T follicular helper cell (primary cell): ENCODE data around the gene SLC6A11.

ENCODE experiments used
- DNase-seq: peaks from one replicate; pipeline ENCODE4 v3.0.0-alpha.2; 2020; ENCODE audit warnings: low read depth

Gene SLC6A11

GRCh38 chr3:10841100-10841499, 25.1 kb downstream of the SLC6A11 start:
- DNase-seq = no peak

DNA sequence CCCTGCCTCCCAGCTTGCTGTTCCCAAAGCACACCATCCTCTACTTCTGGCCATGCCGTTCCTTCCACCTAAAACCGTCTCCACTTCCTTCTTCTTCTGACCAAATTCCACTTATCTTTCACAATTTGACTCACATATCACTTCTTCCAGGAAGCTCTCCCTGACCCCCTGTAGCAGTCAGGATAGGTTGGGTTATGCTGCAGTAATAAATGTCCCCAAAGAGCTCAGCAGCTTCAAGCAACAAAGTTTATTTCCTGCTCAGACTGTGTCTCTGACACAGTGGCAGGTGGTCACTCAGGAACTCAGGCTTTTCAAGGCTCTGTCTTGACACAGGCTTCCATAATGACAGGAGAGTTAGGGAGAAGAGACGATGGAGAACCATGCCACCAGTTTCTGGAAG, 27.4 kb downstream of the SLC6A11 start:
- DNase-seq = no peak

GRCh38 chr3:10845001-10845761, 29.2 kb downstream of the SLC6A11 start:
- DNase-seq = no peak

- DNase-seq = no peak
Measured at GRCh38 chr3:10845839-10846656, 30.0 kb downstream of the SLC6A11 start.

GRCh38 chr3:10846657-10846975, 30.6 kb downstream of the SLC6A11 start:
- DNase-seq = no peak

DNA sequence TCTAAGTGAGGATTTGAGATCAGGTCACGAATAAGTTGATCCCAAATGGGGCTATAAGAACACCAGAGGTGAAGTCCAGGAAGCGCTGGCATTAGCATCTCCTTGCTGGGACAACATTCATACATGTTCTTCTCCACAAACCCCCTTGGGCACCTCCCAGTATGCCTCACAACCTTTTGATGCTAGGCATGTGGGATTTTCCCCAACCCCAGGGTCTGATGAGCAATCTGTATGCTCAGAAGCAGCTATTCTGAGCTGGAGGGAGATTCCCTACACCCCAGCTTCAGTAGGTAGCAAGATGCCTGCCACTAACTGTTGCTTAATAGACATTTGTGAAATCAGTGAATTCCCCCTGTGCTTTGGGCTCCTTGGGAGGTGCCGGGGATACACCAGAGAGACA, 32.2 kb downstream of the SLC6A11 start:
- no peak for DNase-seq

DNA sequence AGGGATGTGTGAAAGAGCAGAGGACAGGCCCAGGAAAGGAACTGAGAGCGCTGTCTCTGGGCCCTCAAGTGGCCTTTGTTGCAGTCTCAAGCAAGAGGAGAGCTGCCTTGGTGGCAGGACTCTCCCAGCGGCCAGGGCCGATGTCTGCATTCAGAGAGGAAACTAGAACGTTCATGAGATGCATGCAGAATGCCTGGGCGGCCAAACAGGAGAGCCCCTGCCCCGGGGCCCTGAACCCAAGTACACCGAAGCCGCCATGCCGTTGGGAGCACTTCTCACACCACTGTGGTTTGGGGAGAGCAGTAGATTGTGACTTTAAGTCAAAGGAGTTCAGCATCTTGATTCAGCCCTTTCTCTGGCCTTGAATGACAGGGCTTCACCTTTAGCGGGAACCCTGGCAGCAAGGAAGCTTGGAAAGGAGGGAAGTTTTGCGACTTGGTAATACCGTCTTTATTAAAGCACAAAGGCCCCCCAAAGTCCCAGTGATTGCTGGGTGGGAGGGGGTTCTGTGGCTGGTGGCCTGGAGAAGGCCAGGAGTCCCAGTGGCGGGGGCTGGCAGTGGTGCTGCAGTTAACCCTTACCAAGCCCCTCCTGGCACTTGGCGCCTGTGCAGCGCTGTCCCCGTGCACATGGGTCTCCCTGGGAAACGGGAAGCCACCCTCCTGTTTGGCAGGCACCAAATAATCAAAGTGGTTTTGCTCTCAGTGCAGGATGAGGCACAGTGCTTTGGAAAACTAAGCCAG, 36.2 kb downstream of the SLC6A11 start:
- no peak for DNase-seq

DNA sequence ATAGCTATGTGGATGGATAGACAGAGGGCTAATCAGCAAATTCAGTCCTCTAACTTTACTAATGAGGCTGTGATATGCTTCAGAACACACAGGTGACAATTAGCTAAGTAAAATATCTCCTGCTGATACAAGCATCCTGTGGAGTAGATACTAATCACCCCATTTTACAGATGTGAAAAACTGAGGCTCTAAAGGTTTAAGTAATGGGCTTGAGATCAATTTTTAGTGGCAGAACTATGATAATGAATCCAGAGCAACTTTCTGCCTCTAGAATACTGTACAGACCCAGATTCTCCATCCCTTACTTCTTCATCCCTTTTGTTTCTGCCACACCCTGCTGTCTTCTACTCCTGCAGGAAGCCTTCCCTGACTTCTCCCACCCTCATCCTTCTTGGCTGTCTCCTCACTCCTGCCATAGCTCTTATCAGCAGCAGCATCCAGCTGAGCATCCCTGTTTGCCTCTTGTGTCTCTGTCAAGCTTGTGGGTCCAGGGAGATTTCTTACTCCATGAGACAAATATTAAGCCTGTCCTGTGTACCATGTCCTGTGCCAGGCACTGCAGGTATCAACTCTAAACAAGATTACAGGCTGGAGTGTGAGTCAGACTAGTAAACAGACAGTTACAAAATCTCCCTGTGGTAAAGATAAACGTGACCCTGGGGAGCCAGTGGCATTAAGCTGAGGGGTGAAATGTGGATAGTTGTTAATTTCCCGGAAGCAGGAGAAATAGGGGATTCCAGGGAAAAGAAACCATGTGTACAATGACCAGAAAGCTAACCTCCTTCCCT, 39.2 kb downstream of the SLC6A11 start:
- no peak for DNase-seq

DNA sequence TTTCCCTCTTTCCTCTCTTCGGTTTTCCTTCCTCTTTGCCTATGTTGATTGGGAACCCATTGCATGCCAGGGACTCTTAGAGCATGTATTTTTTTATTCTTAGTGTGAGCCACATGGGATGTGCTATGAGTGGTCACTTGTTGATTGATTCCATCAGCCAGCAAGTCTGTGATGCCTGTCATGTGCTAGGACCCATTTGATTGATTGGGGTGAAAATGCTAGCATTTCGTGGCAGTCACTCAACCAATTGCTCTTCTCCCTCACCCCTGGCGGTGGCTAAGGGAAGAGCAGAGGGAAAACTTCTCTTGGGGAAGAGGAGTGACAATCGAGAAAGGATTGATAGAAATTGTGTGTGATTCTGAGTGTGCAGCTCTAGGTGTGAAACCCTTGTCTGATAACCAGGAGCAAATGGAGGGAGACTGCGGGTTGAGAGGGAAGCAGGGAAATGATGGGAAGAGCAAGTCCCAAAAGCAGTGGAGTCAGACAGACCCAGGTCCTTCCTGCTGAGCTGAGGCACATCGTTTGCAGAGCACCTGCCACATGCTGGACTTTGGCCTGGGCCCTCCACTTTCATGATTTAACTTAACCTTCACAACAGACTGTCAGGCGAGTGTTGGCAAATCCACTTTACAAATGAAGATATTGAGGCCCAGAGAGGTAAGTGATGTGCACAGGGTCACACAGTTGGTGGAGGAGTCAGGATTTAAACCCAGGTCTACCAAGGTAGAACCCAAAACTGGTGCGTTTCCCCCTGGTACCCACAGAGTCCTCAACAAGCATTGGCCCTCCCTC, 40.0 kb downstream of the SLC6A11 start:
- no peak for DNase-seq

DNA sequence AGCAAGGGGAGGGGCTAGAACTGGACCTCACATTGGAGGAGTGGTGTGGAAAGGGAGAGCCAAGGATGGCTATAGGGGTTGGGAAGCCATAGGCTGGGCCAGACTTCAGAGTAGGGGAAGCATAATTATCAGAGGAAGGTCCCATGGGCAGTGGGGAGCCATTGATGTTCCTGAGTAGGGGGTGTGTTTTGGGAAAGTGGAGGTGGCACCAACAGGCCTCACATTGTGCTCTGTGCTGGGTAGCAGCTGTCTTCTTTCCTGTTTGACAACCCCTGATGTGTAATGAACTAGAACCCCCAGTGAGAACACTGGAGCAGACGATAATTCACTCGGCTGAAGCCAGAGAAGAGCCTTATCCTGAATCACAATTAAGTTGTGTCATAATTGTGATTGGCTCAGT, 41.2 kb downstream of the SLC6A11 start:
- DNase-seq = no peak

- no peak for DNase-seq
Measured at GRCh38 chr3:10858091-10858490, 42.1 kb downstream of the SLC6A11 start.

DNA sequence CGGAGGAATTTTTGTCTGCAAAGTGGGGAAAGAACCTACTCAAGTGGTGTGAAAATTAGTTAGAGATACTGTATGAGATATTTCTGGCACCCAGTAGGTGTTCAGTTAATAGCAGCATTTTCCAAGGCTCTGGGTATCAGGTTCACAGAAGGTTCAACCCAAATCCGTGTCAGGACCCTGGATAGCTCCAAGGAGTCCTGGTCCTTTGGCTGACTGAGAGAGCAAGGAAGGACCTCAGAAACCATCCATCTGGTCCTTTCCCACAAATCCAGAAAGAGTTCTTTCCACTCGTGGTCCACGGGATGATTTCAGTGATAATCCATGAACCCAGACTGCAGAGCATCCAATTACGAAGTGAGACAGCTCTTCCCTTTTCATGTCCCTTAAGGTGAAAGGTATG, 51.4 kb downstream of the SLC6A11 start:
- no peak for DNase-seq

DNA sequence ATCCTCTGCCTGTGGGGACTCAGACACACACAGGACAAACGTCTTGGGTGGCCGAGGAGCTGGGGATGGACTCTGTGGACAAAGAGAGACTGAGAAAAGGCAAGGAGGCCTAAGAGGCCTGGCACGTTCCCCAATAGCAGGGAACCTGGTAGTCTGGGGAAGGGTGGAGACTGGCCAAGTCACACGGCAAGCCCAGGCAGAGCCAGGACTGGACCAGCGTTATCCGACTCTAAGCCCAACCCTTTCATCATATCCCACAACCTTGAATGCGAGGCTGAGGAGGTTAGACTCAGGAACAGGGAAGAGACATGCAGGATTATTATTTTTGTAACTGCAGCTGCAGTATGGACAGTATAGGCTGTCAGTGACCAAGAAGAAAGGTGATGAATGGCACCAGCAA, 53.4 kb downstream of the SLC6A11 start:
- DNase-seq = no peak

DNA sequence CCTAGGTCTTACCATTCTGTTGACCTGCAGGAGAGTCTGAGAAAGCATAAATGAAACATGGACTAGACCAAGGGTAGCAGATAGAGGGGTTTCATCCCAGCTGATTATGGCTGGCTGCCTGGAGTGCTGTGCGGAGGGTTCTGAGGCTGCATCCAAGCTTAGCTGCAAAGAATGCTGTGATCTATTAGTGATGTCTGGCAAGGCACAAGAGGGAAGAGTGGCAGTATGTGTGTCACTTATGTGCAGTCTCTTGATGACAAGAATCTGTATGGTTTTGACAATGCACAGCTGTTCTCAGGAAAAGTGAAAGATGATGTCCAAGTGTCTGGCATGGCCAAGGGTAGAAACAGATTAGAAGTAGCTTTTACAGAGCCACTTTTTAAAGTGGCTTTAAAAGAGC, 54.3 kb downstream of the SLC6A11 start:
- DNase-seq = no peak

DNA sequence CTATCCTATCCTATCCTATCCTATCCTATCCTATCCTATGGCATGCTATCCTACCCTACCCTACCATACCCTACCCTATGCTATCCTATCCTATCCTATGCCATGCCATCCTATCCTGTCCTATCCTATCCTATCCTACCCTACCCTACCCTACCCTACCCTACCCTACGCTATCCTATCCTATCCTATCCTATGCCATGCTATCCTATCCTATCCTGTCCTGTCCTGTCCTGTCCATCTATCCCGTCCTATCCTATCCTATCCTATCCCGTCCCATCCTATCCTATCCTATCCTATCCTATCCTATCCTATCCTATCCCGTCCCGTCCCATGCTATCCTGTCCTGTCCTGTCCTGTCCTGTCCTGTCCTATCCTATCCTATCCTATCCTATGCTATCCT, 57.4 kb downstream of the SLC6A11 start:
- DNase-seq = no peak

DNA sequence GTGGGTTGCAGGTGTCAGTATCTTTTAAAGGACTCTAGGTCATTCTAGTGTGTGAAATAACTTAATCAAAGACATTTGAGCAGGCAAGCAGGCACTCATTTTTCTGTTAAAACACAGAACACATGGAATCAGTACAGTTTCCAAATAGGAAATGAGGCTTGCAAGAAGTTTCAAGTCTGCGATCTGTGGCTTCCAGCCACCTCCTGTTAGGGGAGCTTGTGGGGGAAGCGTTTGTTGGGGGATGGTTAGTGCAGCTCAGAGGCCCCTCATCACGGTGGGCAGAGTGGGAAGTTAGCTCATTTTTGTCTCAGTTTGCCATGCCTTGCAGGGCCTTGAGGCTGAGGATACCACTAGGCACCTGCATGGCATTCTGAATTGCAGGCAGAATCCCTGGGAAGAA, 59.9 kb downstream of the SLC6A11 start:
- DNase-seq = no peak

GRCh38 chr3:10876661-10877060, 60.6 kb downstream of the SLC6A11 start:
- no peak for DNase-seq

DNA sequence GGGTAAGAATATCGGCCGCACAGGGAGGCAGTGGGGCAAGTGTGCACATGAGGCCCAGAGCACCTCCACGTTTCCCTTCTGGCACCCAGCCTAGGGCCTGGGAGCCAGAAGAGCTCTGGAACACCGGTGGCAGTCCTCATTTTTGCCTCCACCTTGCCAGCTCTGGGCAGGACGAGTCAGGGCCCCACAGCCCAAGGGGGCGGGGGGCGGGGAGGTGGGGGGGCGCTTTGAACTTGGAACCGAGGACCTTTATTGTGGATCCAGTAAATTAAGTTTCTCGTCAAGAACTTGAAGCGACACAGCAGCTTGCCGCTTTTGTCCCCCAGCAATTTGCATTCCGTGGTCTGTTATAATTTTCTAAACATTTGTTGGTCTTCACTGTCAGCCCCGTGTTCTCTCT, 66.8 kb downstream of the SLC6A11 start:
- no peak for DNase-seq

- no peak for DNase-seq
Measured at GRCh38 chr3:10883478-10884234, 67.6 kb downstream of the SLC6A11 start.

- DNase-seq = no peak
Measured at GRCh38 chr3:10887015-10887414, 71.0 kb downstream of the SLC6A11 start.
